GM12878 (cell line): Measurements from ENCODE around the gene RELL2. TPM values are rescaled to one million over a fixed set of nuclear protein-coding genes. Genes with fewer than 3 reads are reported as not detected.
A peak's percentile ranks its signal among the peaks of the same experiment; 100 is the strongest.

Experiments used
- ATAC-seq: fragments of 200-7000 bp; cut with Tn5 transposase; 3 replicates; pipeline ENCODE4 v1.9.1; 2020; ENCODE audit warnings: mild to moderate bottlenecking, moderate library complexity
- BruUV-seq: library from RNA; stranded (reverse); fragments of 400-500 nt; replicated peaks from 2 replicates; lab custom pipeline; 2021; lab: Mats Ljungman, UMichigan
- CTCF ChIA-PET: fragments of 300-600 bp; sonication (Branson Sonifier 250); formaldehyde crosslinking; extraction: SDS; loops from one replicate; lab custom pipeline; 2021; ENCODE audit warnings: inconsistent platforms; lab: Yijun Ruan, JAX
- POLR2A ChIA-PET: fragments of 350-600 bp; formaldehyde crosslinking; extraction: SDS; loops from one replicate; lab custom pipeline; 2021; ENCODE audit warnings: inconsistent platforms; lab: Charles Lee
- RAD21 ChIA-PET: fragments of 300-600 bp; sonication (Branson Sonifier 250); formaldehyde crosslinking; loops from one replicate; lab custom pipeline; 2023; ENCODE audit warnings: antibody characterized with exemption; ENCODE audit not compliant: unreplicated experiment; lab: Charles Lee
- SMC1A ChIA-PET: fragments of 300-600 bp; sonication (Branson Sonifier 250); formaldehyde crosslinking; loops from one replicate; lab custom pipeline; 2023; ENCODE audit not compliant: unreplicated experiment, uncharacterized antibody; lab: Charles Lee
- DNase-seq: peaks from one replicate; pipeline ENCODE4 v3.0.0-alpha.2; 2011; ENCODE audit warnings: low read depth, low spot score
- FAIRE-seq: peaks from 3 replicates; lab custom pipeline; 2011; peaks lifted over from hg19 to GRCh38; lab: Jason Lieb, UNC
- H2AFZ ChIP-seq: 2 replicates; pipeline ENCODE4 v1.6.0; 2011; ENCODE audit warnings: low read depth, low read length, control low read depth; ENCODE audit not compliant: control insufficient read depth
- H3K27ac ChIP-seq: 2 replicates; pipeline ENCODE4 v1.5.1; 2011; ENCODE audit warnings: control low read depth; ENCODE audit not compliant: control insufficient read depth, insufficient read depth
- H3K27me3 ChIP-seq, 2 experiments: replicated peaks in 1 of 2; 2 replicates each; pipeline versions ENCODE4 v1.6.0 to v1.6.1; 2011; ENCODE audit warnings: low read length in 1 of 2; ENCODE audit not compliant: control insufficient read depth in 2 of 2, insufficient read depth in 2 of 2
- H3K36me3 ChIP-seq, 2 experiments: 2 replicates each; pipeline ENCODE4 v1.5.1; 2011; ENCODE audit warnings: low read length in 1 of 2; ENCODE audit not compliant: control insufficient read depth in 2 of 2, insufficient read depth in 2 of 2
- H3K4me1 ChIP-seq: 2 replicates; pipeline ENCODE4 v1.6.1; 2011; ENCODE audit warnings: mild to moderate bottlenecking, low read length, moderate library complexity, mixed read lengths; ENCODE audit not compliant: control insufficient read depth, insufficient read depth
- H3K4me2 ChIP-seq: 2 replicates; pipeline ENCODE4 v1.6.0; 2011; ENCODE audit warnings: control low read depth; ENCODE audit not compliant: control insufficient read depth, insufficient read depth
- H3K4me3 ChIP-seq: fragments of 200-600 bp; sonication (generic); 2 replicates; pipeline ENCODE4 v1.5.1; 2016
- H3K79me2 ChIP-seq: 2 replicates; pipeline ENCODE4 v1.6.0; 2011; ENCODE audit warnings: low read length; ENCODE audit not compliant: control insufficient read depth, insufficient read depth
- H3K9ac ChIP-seq: 2 replicates; pipeline ENCODE4 v1.8.0; 2011; ENCODE audit warnings: low read length, control low read depth, mixed read lengths; ENCODE audit not compliant: control insufficient read depth, insufficient read depth
- H3K9me3 ChIP-seq: replicated peaks from 3 replicates; pipeline ENCODE4 v1.5.1; 2011; ENCODE audit warnings: mild to moderate bottlenecking, low read length; ENCODE audit not compliant: control insufficient read depth, insufficient read depth
- H4K20me1 ChIP-seq: 2 replicates; pipeline ENCODE4 v1.6.0; 2011; ENCODE audit not compliant: control insufficient read depth, insufficient read depth
- EGR1 ChIP-seq, 2 experiments: IDR thresholded peaks; 1 replicate in 1 of 2; 2 replicates in 1 of 2; pipeline ENCODE4 v1.6.1; 2011 to 2012; ENCODE audit warnings: low read depth in 2 of 2, low read length in 2 of 2, borderline replicate concordance in 1 of 2, mild to moderate bottlenecking in 1 of 2, moderate library complexity in 1 of 2
- HDAC2 ChIP-seq: fragments of 200-600 bp; sonication (generic); IDR thresholded peaks from 2 replicates; pipeline ENCODE4 v1.6.1; 2017
- HDGF ChIP-seq: fragments of 450-650 bp; IDR thresholded peaks from 2 replicates; pipeline ENCODE4 v1.6.1; 2016; ENCODE audit warnings: antibody characterized with exemption
- IKZF1 ChIP-seq: fragments of 450-650 bp; conservative IDR thresholded peaks from 2 replicates; pipeline ENCODE4 v1.6.1; 2017; ENCODE audit warnings: antibody characterized with exemption, mild to moderate bottlenecking
- KLF5 ChIP-seq: fragments of 450-650 bp; IDR thresholded peaks from 2 replicates; pipeline ENCODE4 v1.6.1; 2014; ENCODE audit warnings: mild to moderate bottlenecking; ENCODE audit not compliant: partially characterized antibody
- POLR2AphosphoS2 ChIP-seq: IDR thresholded peaks from 2 replicates; pipeline ENCODE4 v1.6.1; 2011; ENCODE audit warnings: low read depth, mild to moderate bottlenecking, low read length, improper control_type of control experiment, moderate library complexity
- RELA ChIP-seq: fragments of 450-650 bp; IDR thresholded peaks from 2 replicates; pipeline ENCODE4 v1.8.0; 2014; ENCODE audit warnings: borderline replicate concordance; ENCODE audit not compliant: partially characterized antibody
- RFX5 ChIP-seq: IDR thresholded peaks from 2 replicates; pipeline ENCODE4 v1.6.1; 2011; ENCODE audit warnings: low read depth, low read length, improper control_type of control experiment
- WGBS: methylation state at CpG from one replicate; pipeline ENCODE4 v1.1.6; 2016; ENCODE audit warnings: low lambda C conversion rate; ENCODE audit not compliant: insufficient replicate concordance, insufficient coverage; ENCODE audit errors: missing lambda C conversion rate; 5-methylcytosine and 5-hydroxymethylcytosine counted together
- in situ Hi-C: fragments of 300-500 bp; cut with MboI; formaldehyde crosslinking; loops from 9 replicates; pipeline ENCODE4 v1.14.3; 2018; ENCODE audit warnings: mixed read lengths
- intact Hi-C: fragments of 100-400 bp; cut with micrococcal nuclease; formaldehyde crosslinking; loops from one replicate; pipeline ENCODE4 v1.14.2; 2022; ENCODE audit not compliant: unreplicated experiment
- polyA plus RNA-seq, 11 experiments: library from polyadenylated mRNA; depleted of rRNA in 4 of 11; unstranded in 6 of 11; stranded (reverse) in 5 of 11; fragments of >200 nt; fragmentation: Nextera tagmentation in 4 of 11; fragmentation: Illumina TruSeq in 1 of 11; extraction: Ambion mirVana in 4 of 11; extraction: Trizol in 1 of 11; gene quantifications; 1 replicate in 1 of 11; 2 replicates in 10 of 11; pipeline versions ENCODE4 v1.2.1 to v1.2.3, GENCODE V29; 2011 to 2016; ENCODE audit warnings: inconsistent platforms in 2 of 11, missing spikeins in 2 of 11, low read depth in 1 of 11
- total RNA-seq, 4 experiments: library from RNA; depleted of rRNA in 3 of 4; stranded (reverse); fragments of >200 nt in 3 of 4; fragmentation: Illumina TruSeq in 1 of 4; extraction: Trizol in 1 of 4; gene quantifications; 2 replicates each; pipeline versions ENCODE4 v1.2.1 to v1.2.3, GENCODE V29; 2013 to 2021

Gene RELL2
- total and polyA plus RNA-seq, 10 of the 15 experiments (the other 5 are each of a cell fraction or from before 2014, with no cell fraction given), result 0.23 to 21.4 (median 7.1) TPM

DNA sequence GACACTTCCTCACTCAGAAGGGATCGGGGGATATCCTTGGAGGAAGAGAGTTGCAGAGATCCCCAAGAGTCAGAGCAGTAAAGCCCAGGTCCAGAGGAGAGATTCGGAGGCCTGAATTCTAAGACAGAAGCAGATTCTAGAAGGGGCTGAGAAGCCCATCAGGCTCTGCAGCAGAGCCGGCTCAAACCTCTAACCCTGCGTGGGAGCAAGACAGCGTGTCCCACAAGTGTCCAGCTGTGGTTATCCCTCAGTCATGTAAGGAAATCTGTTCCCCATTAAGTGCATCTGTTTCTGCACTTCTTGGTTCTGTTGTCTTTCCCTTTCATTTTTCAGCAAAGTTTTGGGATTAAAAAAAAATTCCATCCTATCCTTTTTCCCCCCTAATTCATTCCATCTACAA is 13.2 kb upstream of the RELL2 start:
- Histone ChIP-seq H3K9me3 (no peaks in the 10 kb centered on the region), H3K36me3 (peaks cover 19 to 38% of the 10 kb centered on the region in 2 experiments), H4K20me1 (no peaks in the 10 kb centered on the region), H3K4me1 (peaks cover 14% of the 10 kb centered on the region), H3K4me2 (peak overlapping the region; percentile 70), H3K27ac (peak overlapping the region; percentile 81), H2AFZ (no peak overlapping the region), H3K9ac (0 out of 2 replicates have a peak overlapping the region, but pooled peaks have one; percentile 15), H3K27me3 (no peaks in the 10 kb centered on the region), H3K79me2 (peaks cover under 1% of the 10 kb centered on the region; the same call in 1 of the 2 replicates), H3K4me3 (no peak overlapping the region)
- no peak for DNase-seq
- ChIA-PET CTCF (interaction anchor here (0.8 to 15.5 kb wide), 12 partner anchors 10 to 256 kb away, joined by 3 to 517 read pairs (median 4); partner anchors contain the start of genes HDAC3 and RELL2), POLR2A (interaction anchor here (1.1 to 13.9 kb wide), 7 partner anchors 10 to 42 kb away, joined by 5 to 215 read pairs (median 6); partner anchors contain the start of genes FCHSD1, HDAC3 and RELL2), RAD21 (interaction anchor here (1.0 to 3.7 kb wide), 10 partner anchors 11 to 345 kb away, joined by 3 to 79 read pairs (median 4); partner anchors contain the start of genes FCHSD1, HDAC3, RELL2 and RNF14), SMC1A (interaction anchor here (0.9 to 14.0 kb wide), 7 partner anchors 10 to 59 kb away, joined by 3 to 245 read pairs (median 4); partner anchors contain the start of genes HDAC3 and RELL2)
- 0 out of 2 replicates have a peak, but pooled peaks have one; percentile 4 for TF ChIP-seq IKZF1
- TF ChIP-seq HDGF, result no peak
- no TSS peak for BruUV-seq
- in situ Hi-C loops, result loop anchor here (25.0 kb wide), 2 partner anchors 1211 to 1586 kb away; partner anchors contain the start of genes ANKHD1 and NRG2
- no peak for ATAC-seq
- WGBS, result 11% methylated on average over 5 of the region's 5 CpGs
- FAIRE-seq, result no peak
- intact Hi-C loops, result no loop called here

DNA sequence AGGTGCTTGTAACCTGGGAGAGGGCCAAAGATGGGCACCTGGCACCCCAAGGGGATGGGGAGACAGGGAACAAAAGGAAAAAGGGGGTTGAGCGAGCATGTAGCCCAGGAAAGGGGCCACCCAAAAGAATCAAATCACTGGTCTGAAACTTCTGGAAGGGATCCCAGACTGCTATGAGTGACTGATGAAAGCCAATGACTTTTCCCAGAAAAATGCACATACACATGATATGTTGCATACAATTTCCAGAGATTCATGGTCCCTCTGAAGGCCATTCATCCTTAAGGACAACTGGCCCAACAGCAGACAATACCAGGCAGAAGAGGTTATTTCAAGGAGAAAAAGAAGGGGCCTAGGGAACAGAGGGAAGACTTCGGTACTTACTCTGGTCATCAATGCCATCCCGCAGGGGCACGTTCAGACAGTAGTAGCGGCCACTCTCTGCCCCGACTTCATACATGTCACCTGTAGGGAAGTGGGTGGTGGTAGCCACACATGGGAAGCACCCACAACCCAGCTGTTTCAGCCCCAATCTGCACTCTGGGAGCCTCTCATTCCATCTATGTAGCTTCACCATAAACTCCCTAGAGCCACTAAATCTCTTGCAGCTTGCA is 8.5 kb upstream of the RELL2 start:
- Histone ChIP-seq H4K20me1 (no peaks in the 10 kb centered on the region), H3K9ac (no peak overlapping the region), H3K4me2 (no peak overlapping the region), H3K27me3 (no peaks in the 10 kb centered on the region), H3K79me2 (peaks cover 16% of the 10 kb centered on the region), H3K36me3 (peaks cover 22 to 39% of the 10 kb centered on the region in 2 experiments), H3K9me3 (no peaks in the 10 kb centered on the region), H2AFZ (no peak overlapping the region), H3K27ac (no peak overlapping the region), H3K4me1 (peaks cover 16% of the 10 kb centered on the region), H3K4me3 (no peak overlapping the region)
- no TSS peak for BruUV-seq
- SMC1A ChIA-PET, result interaction anchor here (12.9 kb wide), 1 partner anchor 10 kb away, joined by 245 read pairs; the partner anchor contains the start of gene DIAPH1
- in situ Hi-C loops (no loop called here), intact Hi-C loops (no loop called here)
- no peak for DNase-seq
- FAIRE-seq, result no peak
- POLR2A ChIA-PET, result interaction anchor here (0.6 to 11.5 kb wide), 3 partner anchors 9 to 21 kb away, joined by 4 to 215 read pairs (median 4); partner anchors contain the start of genes DIAPH1, HDAC3 and RELL2
- RAD21 ChIA-PET, result interaction anchor here (1.4 kb wide), 1 partner anchor 34 kb away, joined by 4 read pairs; no protein-coding TSS in a partner anchor
- no peak for ATAC-seq
- 96% methylated on average over 6 of the region's 6 CpGs for WGBS
- TF ChIP-seq HDAC2, result no peak
- no peak for TF ChIP-seq KLF5
- no peak for TF ChIP-seq EGR1 (IDR thresholded peaks at IDR 0.05; ENCODE audit: borderline replicate concordance in 1 of 2, low read depth in 2 of 2, low read length in 2 of 2)
- no peak for TF ChIP-seq RELA
- TF ChIP-seq RFX5, result no peak
- TF ChIP-seq POLR2AphosphoS2, result no peak
- CTCF ChIA-PET, result interaction anchor here (1.5 kb wide), 1 partner anchor 36 kb away, joined by 3 read pairs; no protein-coding TSS in a partner anchor
